Bone marrow (tissue), 2 donors: Measurements from ENCODE around the gene OLFML3.
"Not testable (repeated sequence)": the region's sequence is repeated elsewhere in the genome, so short reads cannot be mapped to it uniquely, and the experiment has no call there.

ENCODE experiments used
- DNase-seq, 2 donors: peaks; one replicate each; lab custom pipeline; 2025; lab: John Stamatoyannopoulos, UW

The OLFML3 gene

GRCh38 chr1:113978863-113979702 lies at the start of gene OLFML3:
TSS of gene OLFML3 (plus strand) at chr1:113979474. CDS start at chr1:113979517, 43 bp downstream.
- peak; percentile 10 to 14 for DNase-seq

- DNase-seq = peak in 1 of 2 donors; percentile 87
Observed at GRCh38 chr1:113929750-113930498, 49.4 kb upstream of the OLFML3 start.

GRCh38 chr1:113930499-113931161 lies 48.6 kb upstream of the OLFML3 start:
- DNase-seq = peak; percentile 51 to 63

- DNase-seq = no peak
Observed at GRCh38 chr1:113931451-113931851, 47.8 kb upstream of the OLFML3 start.

GRCh38 chr1:113934006-113934405 lies 45.3 kb upstream of the OLFML3 start:
- DNase-seq = no peak

GRCh38 chr1:113934511-113935055 lies 44.7 kb upstream of the OLFML3 start:
- no peak for DNase-seq

- no peak for DNase-seq
Observed at GRCh38 chr1:113935176-113935575, 44.1 kb upstream of the OLFML3 start.

GRCh38 chr1:113935970-113936369 lies 43.3 kb upstream of the OLFML3 start:
- DNase-seq = no peak

- peak in 1 of 2 donors; percentile 8 for DNase-seq
Observed at GRCh38 chr1:113937146-113937545, 42.1 kb upstream of the OLFML3 start.

- DNase-seq = no peak
Observed at GRCh38 chr1:113938192-113938591, 41.1 kb upstream of the OLFML3 start.

GRCh38 chr1:113940365-113941244 lies 38.7 kb upstream of the OLFML3 start:
- DNase-seq = no peak

GRCh38 chr1:113941245-113941559 lies 38.1 kb upstream of the OLFML3 start:
- DNase-seq = no peak

GRCh38 chr1:113942527-113942926 lies 36.7 kb upstream of the OLFML3 start:
- DNase-seq = no peak

- no peak for DNase-seq
Observed at GRCh38 chr1:113943028-113943811, 36.1 kb upstream of the OLFML3 start.

- no peak for DNase-seq
Observed at GRCh38 chr1:113945329-113945728, 33.9 kb upstream of the OLFML3 start.

- DNase-seq = no peak
Observed at GRCh38 chr1:113946112-113946511, 33.2 kb upstream of the OLFML3 start.

GRCh38 chr1:113946678-113947387 lies 32.4 kb upstream of the OLFML3 start:
- no peak for DNase-seq

- DNase-seq = no peak
Observed at GRCh38 chr1:113947388-113948107, 31.7 kb upstream of the OLFML3 start.

- not testable (repeated sequence) for DNase-seq
Observed at GRCh38 chr1:113948151-113948550, 31.1 kb upstream of the OLFML3 start.
